ENCODE measurements around the gene SLC38A11. TPM values are rescaled to one million over a fixed set of nuclear protein-coding genes. Genes with fewer than 3 reads are reported as not detected.

Gene SLC38A11
- total RNA-seq, 1 experiment from 2014 or later: not detected

- Histone ChIP-seq H3K4me2 (no peak overlapping the region), H3K79me2 (ENCODE audit: low read depth) (no peaks in the 10 kb centered on the region)
- POLR2A ChIA-PET (ENCODE audit: unreplicated experiment): no interaction called here
Observed at GRCh38 chr2:164922134-164922533, 33.2 kb downstream of the SLC38A11 start.

GRCh38 chr2:164920430-164920829 is 34.9 kb downstream of the SLC38A11 start:
- CTCF ChIA-PET: interaction anchor here (0.7 kb wide), 1 partner anchor 1707 kb away, joined by 3 read pairs; no protein-coding TSS in a partner anchor
- Histone ChIP-seq H3K27me3 (ENCODE audit: insufficient read depth, low read depth) (no peaks in the 10 kb centered on the region), H3K9me3 (ENCODE audit: insufficient read depth, low read depth) (no peaks in the 10 kb centered on the region), H3K4me1 (replicated peaks; ENCODE audit: insufficient read depth) (peaks cover 5% of the 10 kb centered on the region; the same call in 1 of the 2 replicates), H4K20me1 (ENCODE audit: insufficient read depth) (no peaks in the 10 kb centered on the region), H3K79me2 (ENCODE audit: low read depth) (no peaks in the 10 kb centered on the region), H3K9me2 (ENCODE audit: insufficient read depth) (no peaks in the 10 kb centered on the region), H3K27ac (peak overlapping the region; percentile 56), H3K4me2 (peak overlapping the region; percentile 59), H3K36me3 (ENCODE audit: low read depth) (no peaks in the 10 kb centered on the region), H3F3A (ENCODE audit: insufficient read depth, low read depth) (no peaks in the 10 kb centered on the region), H3K4me3 (peak overlapping the region; percentile 30), H2AFZ (no peak overlapping the region; the same call in 1 of the 2 replicates)
- intact Hi-C loops (cut with micrococcal nuclease; ENCODE audit: unreplicated experiment): no loop called here
- POLR2A ChIA-PET (ENCODE audit: unreplicated experiment): interaction anchor here (0.6 kb wide), 1 partner anchor 123 kb away, joined by 8 read pairs; no protein-coding TSS in a partner anchor
- no TSS peak for BruUV-seq (replicated peaks)
- DNase-seq: peak in 1 of 2 experiments; percentile 79
- no peak for TF ChIP-seq EZH2 (IDR thresholded peaks at IDR 0.05; ENCODE audit: low read depth)
- TF ChIP-seq, protein P1, sequence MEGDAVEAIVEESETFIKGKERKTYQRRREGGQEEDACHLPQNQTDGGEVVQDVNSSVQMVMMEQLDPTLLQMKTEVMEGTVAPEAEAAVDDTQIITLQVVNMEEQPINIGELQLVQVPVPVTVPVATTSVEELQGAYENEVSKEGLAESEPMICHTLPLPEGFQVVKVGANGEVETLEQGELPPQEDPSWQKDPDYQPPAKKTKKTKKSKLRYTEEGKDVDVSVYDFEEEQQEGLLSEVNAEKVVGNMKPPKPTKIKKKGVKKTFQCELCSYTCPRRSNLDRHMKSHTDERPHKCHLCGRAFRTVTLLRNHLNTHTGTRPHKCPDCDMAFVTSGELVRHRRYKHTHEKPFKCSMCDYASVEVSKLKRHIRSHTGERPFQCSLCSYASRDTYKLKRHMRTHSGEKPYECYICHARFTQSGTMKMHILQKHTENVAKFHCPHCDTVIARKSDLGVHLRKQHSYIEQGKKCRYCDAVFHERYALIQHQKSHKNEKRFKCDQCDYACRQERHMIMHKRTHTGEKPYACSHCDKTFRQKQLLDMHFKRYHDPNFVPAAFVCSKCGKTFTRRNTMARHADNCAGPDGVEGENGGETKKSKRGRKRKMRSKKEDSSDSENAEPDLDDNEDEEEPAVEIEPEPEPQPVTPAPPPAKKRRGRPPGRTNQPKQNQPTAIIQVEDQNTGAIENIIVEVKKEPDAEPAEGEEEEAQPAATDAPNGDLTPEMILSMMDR (conservative IDR thresholded peaks at IDR 0.05): no peak

More at GRCh38 chr2:164922134-164922533, 33.2 kb downstream of the SLC38A11 start:
- Histone ChIP-seq H3K27me3 (ENCODE audit: insufficient read depth, low read depth) (no peaks in the 10 kb centered on the region), H3K4me3 (no peak overlapping the region), H3K4me1 (replicated peaks; ENCODE audit: insufficient read depth) (peaks cover 5% of the 10 kb centered on the region; the same call in 1 of the 2 replicates), H2AFZ (no peak overlapping the region), H3K9me2 (ENCODE audit: insufficient read depth) (no peaks in the 10 kb centered on the region), H3K27ac (no peak overlapping the region), H4K20me1 (ENCODE audit: insufficient read depth) (no peaks in the 10 kb centered on the region), H3K9me3 (ENCODE audit: insufficient read depth, low read depth) (no peaks in the 10 kb centered on the region), H3K36me3 (ENCODE audit: low read depth) (no peaks in the 10 kb centered on the region), H3F3A (ENCODE audit: insufficient read depth, low read depth) (no peaks in the 10 kb centered on the region)
- TF ChIP-seq, protein P1 (conservative IDR thresholded peaks at IDR 0.05): no peak
- TF ChIP-seq EZH2 (IDR thresholded peaks at IDR 0.05; ENCODE audit: low read depth): no peak
- no TSS peak for BruUV-seq (replicated peaks)
- intact Hi-C loops (cut with micrococcal nuclease; ENCODE audit: unreplicated experiment): no loop called here
- CTCF ChIA-PET: no interaction called here
- no peak for DNase-seq

- Histone ChIP-seq H3K9me2 (ENCODE audit: insufficient read depth) (no peaks in the 10 kb centered on the region), H3K79me2 (ENCODE audit: low read depth) (no peaks in the 10 kb centered on the region), H3K27ac (no peak overlapping the region), H3K4me1 (replicated peaks; ENCODE audit: insufficient read depth) (peaks cover 30% of the 10 kb centered on the region), H3K9me3 (ENCODE audit: insufficient read depth, low read depth) (no peaks in the 10 kb centered on the region), H3K4me2 (no peak overlapping the region), H4K20me1 (ENCODE audit: insufficient read depth) (no peaks in the 10 kb centered on the region), H3K36me3 (ENCODE audit: low read depth) (no peaks in the 10 kb centered on the region), H2AFZ (no peak overlapping the region), H3F3A (ENCODE audit: insufficient read depth, low read depth) (peaks cover 8% of the 10 kb centered on the region; the same call in 1 of the 2 replicates), H3K27me3 (ENCODE audit: insufficient read depth, low read depth) (no peaks in the 10 kb centered on the region), H3K4me3 (no peak overlapping the region)
- peak in 1 of 2 experiments; percentile 26 for DNase-seq
- intact Hi-C loops (cut with micrococcal nuclease; ENCODE audit: unreplicated experiment): loop anchor here (1.0 kb wide), 2 partner anchors 175 to 180 kb away; no protein-coding TSS in a partner anchor
- TF ChIP-seq, protein P1 (conservative IDR thresholded peaks at IDR 0.05): peak; percentile 63
- TF ChIP-seq EZH2 (IDR thresholded peaks at IDR 0.05; ENCODE audit: low read depth): no peak
- POLR2A ChIA-PET (ENCODE audit: unreplicated experiment): no interaction called here
- CTCF ChIA-PET: no interaction called here
- BruUV-seq (replicated peaks): no TSS peak
Observed at GRCh38 chr2:164917296-164917903, 37.9 kb downstream of the SLC38A11 start.

All from PC-9 (cell line).